NB4 (cell line): ENCODE data around the gene AANAT.

ENCODE experiments used
- CTCF ChIP-seq: IDR thresholded peaks from one replicate; pipeline ENCODE4 v1.5.1; 2012; ENCODE audit warnings: low read depth, low read length
- MAX ChIP-seq: IDR thresholded peaks from 2 replicates; pipeline ENCODE4 v1.6.1; 2011; ENCODE audit warnings: low read depth, low read length
- MYC ChIP-seq: IDR thresholded peaks from 2 replicates; pipeline ENCODE4 v1.6.1; 2011; ENCODE audit warnings: low read depth, low read length
- POLR2A ChIP-seq: IDR thresholded peaks from 2 replicates; pipeline ENCODE4 v1.6.1; 2011; ENCODE audit warnings: mild to moderate bottlenecking; ENCODE audit not compliant: insufficient read length; ENCODE audit errors: extremely low read depth

- TF ChIP-seq CTCF (no peak), POLR2A (no peak), MAX (no peak), MYC (no peak)
Measured at GRCh38 chr17:76419576-76420260, 47.7 kb upstream of the AANAT start.
